KBM-7 (cell line): ENCODE results near the gene CLDN7.

Experiments
- DNase-seq: peaks from one replicate; pipeline ENCODE4 v3.0.0-alpha.2; 2015
- in situ Hi-C: fragments of 300-500 bp; cut with MboI; formaldehyde crosslinking; loops from 2 replicates; pipeline ENCODE4 v1.14.3; 2020; ENCODE audit warnings: low sequenced_read_pairs, low pct_unique_long_range_greater_than_20kb, mixed read lengths

The CLDN7 gene

DNA sequence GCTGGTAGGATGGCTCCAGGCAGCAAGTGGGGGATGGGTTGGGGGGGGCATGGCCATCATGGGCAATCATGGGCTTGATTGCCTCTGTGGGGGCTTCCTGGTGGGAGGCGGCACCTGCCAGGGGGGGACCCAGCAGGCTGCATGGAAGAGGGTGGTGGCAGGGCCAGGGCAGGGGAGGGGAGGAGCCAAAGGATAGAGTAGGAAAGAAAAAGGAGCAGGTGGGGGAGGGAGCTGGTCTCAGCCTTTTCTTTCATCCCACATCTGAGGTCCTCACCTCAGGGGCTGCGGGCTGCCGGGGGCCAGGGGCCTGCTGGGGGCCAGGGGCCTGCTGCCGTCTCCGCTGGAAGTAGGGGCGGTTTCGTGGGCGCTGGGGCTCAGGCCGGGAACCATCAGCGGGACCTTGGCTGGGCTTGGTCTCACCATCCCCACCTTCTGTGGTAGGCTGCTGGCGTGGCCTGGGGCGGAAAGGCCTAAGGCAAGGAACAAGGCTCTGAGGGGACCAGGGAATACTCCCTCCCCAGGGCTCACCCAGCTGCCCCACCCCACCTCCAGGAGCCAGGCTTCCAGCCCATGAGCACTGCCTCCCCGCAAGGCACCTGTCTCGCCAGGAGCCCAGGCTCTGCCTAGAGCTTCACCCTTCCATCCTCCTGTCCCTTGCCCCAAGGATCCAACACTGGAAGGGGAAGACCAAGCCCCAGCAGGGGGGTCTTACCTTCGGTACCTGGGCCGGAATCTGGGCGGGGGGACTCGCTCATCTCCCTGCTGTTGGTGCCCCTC is 27.2 kb upstream of the CLDN7 start:
- no peak for DNase-seq
- in situ Hi-C loops = no loop called here

DNA sequence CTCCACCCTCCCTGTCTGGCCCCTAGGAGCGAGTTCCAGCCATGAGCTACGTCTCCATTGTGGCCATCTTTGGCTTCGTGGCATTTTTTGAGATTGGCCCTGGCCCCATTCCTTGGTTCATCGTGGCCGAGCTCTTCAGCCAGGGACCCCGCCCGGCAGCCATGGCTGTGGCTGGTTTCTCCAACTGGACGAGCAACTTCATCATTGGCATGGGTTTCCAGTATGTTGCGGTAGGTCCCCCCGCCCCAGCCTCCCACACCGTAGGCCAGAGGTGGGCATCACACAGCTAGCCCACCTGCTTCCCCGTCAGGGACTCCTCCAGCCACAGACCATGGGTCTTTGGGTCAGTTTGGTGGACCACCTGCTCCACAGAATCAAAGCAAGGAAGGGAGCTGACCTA is 23.4 kb upstream of the CLDN7 start:
- in situ Hi-C loops = no loop called here

DNA sequence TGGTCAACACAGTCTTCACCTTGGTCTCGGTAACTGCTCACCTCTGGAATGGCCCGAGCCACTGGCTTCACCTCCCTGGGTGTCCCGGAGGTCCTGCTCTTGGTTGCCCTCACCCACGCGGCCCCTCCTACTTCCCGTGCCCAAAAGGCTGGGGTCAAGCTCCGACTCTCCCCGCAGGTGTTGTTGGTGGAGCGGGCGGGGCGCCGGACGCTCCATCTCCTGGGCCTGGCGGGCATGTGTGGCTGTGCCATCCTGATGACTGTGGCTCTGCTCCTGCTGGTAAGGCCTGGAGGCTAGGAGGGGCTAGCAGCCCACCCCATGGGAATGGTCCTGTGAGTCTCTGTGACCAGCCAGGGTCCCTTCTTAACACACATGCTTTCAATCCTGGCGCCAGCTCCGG is 22.6 kb upstream of the CLDN7 start:
- DNase-seq = no peak
- in situ Hi-C loops = no loop called here

More for the DNA sequence above, 23.4 kb upstream of the CLDN7 start:
- DNase-seq = no peak

DNA sequence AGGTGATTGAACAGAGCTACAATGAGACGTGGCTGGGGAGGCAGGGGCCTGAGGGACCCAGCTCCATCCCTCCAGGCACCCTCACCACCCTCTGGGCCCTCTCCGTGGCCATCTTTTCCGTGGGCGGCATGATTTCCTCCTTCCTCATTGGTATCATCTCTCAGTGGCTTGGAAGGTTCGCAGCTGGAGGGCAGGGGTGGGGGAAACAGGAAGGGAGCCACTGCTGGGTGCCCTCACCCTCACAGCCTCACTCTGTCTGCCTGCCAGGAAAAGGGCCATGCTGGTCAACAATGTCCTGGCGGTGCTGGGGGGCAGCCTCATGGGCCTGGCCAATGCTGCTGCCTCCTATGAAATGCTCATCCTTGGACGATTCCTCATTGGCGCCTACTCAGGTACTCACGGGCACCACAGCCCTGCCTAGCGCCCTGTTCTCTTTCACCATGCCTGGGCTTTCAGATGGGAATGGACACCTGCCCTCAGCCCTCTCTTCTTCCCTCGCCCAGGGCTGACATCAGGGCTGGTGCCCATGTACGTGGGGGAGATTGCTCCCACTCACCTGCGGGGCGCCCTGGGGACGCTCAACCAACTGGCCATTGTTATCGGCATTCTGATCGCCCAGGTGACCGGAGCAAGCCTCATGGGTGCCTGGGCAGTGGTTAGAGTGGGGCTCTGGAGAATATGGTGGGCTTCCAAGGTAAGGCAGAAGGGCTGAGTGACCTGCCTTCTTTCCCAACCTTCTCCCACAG is 21.4 kb upstream of the CLDN7 start:
- in situ Hi-C loops = no loop called here
- no peak for DNase-seq

DNA sequence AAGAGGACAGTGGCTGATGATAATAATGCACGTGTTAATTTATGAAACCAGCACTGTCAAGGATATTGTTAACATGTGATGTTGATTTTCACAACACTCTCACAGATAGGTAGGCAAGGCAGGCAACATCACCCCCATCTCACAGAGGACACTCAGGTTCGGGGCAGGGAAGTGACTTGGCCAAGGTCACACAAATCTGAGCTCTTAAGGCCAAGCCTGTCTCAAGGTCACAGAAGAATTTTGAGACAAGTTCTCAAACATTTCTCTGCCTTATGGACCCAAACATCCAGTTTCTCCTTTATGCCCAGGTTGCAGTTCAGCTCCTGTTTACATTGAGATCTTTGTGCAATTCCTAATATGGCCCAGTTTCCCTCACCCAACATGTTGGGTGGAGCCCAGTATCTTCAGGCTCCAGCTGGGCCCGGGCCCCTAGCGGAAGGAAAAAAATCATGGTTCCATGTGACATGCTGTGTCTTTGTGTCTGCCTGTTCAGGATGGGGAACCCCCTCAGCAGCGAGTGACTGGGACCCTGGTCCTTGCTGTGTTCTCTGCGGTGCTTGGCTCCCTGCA is 20.6 kb upstream of the CLDN7 start:
- no peak for DNase-seq
- in situ Hi-C loops = no loop called here

DNA sequence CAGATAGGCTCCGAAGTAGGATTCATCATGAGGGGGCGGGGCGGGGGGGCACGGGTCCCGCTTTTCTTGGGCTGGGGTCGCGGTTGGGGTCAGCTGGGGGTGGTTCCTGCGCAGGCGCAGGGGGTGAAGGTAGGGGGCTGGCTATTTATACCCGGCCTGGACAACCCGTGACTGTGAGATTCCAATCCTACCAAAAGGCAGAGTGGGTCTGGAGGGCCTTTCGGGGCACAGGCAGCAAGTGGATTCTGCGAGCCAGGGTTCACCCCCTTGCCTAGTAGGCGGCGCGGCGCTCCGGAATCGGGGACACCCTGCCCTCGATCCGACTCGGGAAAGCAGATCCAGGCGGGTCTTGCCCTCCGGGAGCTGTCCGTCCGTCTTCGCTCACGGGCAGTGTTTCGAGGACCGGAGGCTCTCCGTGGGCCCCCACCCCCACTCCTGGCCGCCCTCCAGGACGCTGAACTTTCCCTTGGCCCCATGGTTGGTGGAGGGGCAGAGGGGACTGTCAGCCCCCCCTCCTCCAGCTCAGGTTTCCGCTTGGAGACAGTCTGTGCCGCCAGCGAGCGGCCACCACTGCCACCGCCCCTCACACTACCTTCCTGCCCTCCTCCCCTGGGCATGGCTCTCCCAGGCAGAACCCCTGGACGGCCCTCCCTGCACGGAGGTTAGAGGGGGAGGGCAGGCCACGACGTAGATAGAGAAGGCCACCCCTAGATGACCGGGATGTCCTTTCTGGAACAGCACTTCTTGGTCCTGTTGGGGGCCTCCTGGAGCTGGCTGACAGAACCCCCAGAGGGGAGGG is 19.9 kb upstream of the CLDN7 start:
- in situ Hi-C loops = no loop called here
- no peak for DNase-seq

DNA sequence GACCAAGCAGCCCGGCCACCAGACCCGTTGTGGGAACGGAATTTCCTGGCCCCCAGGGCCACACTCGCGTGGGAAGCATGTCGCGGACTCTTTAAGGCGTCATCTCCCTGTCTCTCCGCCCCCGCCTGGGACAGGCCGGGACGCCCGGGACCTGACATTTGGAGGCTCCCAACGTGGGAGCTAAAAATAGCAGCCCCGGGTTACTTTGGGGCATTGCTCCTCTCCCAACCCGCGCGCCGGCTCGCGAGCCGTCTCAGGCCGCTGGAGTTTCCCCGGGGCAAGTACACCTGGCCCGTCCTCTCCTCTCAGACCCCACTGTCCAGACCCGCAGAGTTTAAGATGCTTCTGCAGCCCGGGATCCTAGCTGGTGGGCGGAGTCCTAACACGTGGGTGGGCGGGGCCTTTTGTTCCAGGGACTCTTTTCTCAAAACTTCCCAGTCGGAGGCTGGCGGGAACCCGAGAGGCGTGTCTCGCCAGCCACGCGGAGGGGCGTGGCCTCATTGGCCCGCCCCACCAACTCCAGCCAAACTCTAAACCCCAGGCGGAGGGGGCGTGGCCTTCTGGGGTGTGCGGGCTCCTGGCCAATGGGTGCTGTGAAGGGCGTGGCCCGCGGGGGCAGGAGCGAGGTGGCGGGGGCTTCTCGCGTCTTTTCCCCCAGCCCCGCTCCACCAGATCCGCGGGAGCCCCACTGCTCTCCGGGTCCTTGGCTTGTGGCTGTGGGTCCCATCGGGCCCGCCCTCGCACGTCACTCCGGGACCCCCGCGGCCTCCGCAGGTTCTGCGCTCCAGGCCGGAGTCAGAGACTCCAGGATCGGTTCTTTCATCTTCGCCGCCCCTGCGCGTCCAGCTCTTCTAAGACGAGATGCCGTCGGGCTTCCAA is 19.0 kb upstream of the CLDN7 start, which contains the start of gene SLC2A4:
SLC2A4 (plus strand) TSS at position 645 of the 879 bp plus-strand sequence; CDS start at position 862, 217 bp downstream.
- peak; percentile 100 for DNase-seq
- in situ Hi-C loops = no loop called here

DNA sequence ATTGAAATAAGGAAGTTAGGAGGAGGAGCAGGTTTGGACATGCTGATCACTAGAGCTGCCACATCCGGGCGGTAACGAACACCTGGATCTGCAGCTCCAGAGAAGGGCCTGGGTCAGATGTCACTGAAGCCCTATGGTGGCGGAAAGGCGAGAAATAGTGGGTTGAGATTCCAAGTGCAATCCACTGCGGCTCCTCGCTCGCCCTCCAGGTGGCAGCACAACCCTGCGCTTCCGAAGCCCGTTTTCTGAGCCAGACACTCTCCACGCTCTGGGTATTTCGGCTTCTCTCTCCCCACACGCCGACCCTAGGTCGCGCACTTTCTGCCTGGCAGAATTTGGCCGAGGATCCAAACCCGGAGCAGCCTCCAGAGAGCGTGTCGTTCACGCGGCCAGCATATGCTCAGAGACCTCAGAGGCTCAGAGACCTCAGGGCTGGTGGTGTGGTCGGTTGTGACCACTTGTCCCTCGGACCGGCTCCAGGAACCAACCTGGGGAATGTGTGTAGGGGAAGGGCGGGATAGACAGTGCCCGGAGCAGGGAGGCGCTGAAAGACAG is 18.3 kb upstream of the CLDN7 start:
- in situ Hi-C loops = no loop called here
- peak; percentile 95 for DNase-seq

DNA sequence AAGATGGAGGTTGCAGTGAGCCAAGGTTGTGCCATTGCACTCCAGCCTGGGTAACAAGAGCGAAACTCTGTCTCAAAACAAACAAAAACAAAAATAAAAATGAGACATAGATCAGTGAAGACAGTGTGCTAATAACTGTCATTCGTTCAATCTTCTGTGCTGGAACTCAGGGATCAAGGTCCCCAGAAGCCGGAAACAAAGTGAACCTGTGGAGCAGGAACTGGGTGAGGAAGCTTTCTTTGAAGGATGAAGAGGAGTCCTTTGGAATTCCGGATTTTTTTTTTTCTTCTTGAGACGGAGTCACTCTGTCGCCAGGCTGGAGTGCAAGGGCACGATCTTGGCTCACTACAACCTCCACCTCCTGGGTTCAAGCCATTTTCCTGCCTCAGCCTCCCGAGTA is 17.2 kb upstream of the CLDN7 start:
- no peak for DNase-seq
- in situ Hi-C loops = no loop called here

DNA sequence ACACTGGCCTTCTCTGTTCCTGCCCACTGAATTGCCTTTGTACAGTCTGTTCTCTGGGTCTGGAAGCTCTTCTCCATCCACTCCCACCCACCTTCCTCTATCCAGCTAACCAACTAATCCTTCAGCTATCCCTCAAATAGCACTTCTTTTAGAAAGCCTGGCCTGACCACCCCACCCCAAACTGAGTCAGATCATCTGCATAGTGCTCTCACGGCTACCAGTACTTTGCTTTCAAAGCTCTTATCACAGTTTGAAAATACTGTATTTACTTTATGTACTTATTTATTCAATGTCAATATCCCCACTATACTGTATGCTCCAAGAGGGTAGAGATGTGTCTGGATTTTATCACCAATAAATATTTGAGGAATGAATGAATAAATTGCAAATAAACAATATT is 4.5 kb upstream of the CLDN7 start:
- no peak for DNase-seq
- in situ Hi-C loops = no loop called here

DNA sequence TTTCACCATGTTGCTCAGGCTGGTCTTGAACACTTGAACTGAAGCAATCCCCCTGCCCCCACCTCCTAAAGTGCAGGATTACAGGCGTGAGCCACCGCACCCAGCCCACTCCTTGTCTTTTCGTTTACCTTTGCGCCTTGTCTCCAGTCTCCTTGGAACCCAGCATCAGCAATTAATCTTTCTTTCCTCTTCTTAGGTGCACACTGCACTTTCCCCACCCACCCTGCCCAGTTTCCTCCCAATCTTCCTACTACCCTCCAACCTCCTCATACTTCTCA is 1.5 kb upstream of the CLDN7 start:
- DNase-seq = no peak
- in situ Hi-C loops = no loop called here

DNA sequence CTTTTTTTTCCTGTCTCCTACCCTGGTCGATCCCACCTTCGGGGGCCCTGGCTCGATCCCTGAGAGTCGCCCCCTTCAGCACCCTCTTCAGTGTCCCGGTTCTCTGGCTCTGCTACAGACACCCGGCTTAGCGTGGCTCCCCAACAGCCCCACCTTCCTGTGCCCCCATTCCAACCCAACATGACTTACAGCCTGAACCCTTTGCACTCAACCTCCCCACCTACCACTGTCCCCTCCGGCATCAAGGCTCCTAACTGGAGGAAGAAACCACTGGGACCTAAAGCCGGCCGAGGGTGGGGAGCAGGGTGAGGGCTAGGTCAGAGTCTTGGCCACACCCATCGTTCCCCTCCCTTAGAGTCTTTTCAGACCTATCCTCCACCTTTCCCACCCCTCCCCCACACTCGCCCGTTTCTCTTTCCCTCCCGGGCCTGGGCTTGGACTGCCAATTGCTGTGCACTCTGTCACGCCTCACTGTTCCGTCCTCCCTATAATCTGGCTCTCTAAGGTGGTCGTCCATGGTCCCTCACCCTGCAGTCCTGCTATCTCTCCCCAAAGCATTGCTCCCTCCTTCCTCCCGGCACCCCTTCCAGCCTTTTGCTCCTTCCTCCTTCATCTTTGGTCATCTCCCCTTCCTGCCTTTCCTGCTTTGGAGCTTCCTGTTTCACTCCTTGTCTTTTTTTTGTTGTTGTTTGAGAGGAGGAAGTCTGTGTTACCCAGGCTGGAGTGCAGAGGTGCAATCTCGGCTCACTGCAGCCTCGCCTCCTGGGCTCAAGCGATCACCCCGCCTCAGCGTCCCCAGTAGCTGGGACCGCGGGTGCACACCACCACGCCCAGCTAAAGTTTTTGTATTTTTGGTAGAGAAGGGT is 890 bp upstream of the CLDN7 start:
- DNase-seq = peak; percentile 63
- in situ Hi-C loops = no loop called here

DNA sequence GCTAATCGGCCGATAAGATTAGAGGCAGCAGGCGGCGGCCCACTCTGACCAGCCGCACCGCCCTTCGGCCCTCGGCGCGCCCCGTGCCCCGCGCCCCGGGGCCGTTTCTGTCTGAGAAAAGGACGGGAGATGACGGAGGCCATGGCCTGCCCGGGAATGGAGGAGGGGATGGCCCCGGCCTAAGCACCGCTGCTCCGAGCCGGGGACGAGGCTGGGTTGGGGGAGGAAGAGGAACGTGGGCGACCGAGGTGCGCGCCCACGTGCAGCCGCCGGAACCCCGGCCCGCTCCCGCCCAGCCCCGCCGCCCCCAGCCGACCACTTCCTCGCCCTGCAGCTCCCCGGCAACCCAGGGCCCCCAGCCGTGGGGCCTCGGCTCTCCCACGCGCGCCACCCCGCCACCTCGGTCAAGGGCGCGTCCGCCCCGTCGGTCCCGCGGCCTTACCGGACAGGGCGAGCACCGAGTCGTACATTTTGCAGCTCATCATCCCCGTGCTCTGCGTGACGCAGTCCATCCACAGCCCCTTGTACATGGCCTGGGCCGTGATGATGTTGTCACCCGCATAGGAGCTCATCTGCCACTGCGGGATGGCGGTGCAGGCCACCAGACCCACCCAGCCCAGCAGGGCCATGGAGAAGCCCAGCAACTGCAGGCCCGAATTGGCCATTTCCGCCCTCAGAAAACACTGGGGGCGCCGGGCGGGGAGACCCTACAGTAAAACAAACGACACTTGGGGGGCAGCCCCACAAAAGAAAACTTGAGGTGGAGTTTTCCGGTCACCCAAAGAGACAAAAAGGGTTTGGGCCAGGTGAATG is 693 bp downstream of the CLDN7 start:
- in situ Hi-C loops = no loop called here
- no peak for DNase-seq

DNA sequence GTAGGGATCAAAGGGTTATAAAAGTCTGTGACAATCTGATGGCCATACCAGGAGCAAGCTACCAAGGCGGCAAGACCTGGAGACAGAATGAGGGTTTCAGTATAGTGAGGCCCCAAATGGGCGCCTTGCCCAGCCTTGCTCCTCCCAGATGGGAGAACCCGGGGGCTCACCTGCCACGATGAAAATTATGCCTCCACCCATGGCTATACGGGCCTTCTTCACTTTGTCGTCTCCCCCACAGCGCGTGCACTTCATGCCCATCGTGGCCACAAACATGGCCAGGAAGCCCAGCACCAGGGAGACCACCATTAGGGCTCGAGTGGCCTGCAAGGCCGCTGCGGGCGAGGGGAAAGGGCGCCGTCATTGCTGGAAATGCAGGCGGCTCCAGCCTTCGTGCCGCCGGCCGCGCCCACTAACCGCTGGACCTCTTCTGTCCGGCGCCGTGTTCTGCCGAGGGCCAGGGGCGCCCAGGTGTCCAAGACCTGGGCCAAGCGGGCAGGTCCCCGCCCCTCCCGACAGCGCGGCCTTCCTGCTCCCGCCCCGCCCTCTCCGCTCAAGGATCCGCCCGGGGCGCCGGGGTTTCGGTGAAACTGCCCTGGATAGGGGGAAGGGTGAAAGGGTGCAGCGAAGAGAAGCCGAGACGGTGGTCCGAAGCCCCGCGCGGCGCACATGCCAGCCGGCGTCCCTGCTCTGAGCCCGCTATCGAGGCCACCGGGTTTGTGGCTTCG is 1.5 kb downstream of the CLDN7 start:
- in situ Hi-C loops = no loop called here
- DNase-seq = no peak

DNA sequence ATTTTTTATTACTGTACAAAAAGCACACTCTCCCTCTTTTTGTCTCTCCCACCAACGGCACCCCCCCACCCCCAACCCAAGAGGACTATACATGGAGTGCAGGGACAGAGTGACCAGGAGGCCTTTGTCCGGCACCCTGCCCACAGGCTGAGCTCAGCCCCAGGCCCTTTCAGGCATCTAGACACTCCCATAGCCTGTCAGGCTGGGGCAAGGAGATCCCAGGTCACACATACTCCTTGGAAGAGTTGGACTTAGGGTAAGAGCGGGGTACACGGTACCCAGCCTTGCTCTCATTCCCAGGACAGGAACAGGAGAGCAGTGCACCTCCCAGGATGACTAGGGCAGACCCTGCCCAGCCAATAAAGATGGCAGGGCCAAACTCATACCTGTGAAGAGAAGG is 2.1 kb downstream of the CLDN7 start:
- in situ Hi-C loops = no loop called here
- no peak for DNase-seq

DNA sequence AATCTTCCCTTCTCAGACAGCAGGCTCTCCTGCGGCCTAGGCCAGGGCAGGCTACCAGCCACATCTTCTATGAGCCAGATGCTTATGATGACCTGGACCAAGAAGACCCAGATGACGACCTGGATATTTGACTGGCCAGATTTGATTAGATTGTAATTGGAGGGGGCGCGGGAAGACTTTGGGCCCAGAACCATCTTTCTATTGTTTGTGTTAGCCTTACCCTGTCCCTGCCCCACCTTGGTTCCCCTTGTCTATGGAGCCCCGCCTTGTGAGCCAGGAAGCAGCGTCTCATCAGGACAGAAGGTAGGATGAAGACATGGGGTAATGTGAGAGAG is 2.8 kb downstream of the CLDN7 start:
- DNase-seq = no peak
- in situ Hi-C loops = no loop called here
